OCI-LY7 (cell line): ENCODE results near the gene LPAR1. TPM values are rescaled to one million over a fixed set of nuclear protein-coding genes. Genes with fewer than 3 reads are reported as not detected.

Source experiments
- BruUV-seq: library from RNA; stranded (reverse); fragments of 400-500 nt; replicated peaks from 2 replicates; lab custom pipeline; 2021; lab: Mats Ljungman, UMichigan
- CTCF ChIA-PET: fragments of 300-600 bp; sonication (Branson Sonifier 250); formaldehyde crosslinking; loops from one replicate; lab custom pipeline; 2022; ENCODE audit warnings: antibody characterized with exemption; ENCODE audit not compliant: unreplicated experiment; lab: Charles Lee
- POLR2A ChIA-PET: fragments of 300-600 bp; sonication (Branson Sonifier 250); formaldehyde crosslinking; loops from one replicate; lab custom pipeline; 2022; ENCODE audit warnings: antibody characterized with exemption; lab: Charles Lee
- DNase-seq: peaks from one replicate; pipeline ENCODE4 v3.0.0-alpha.2; 2015; ENCODE audit warnings: low spot score
- H2AFZ ChIP-seq: fragments of 200-600 bp; sonication (generic), shearing (Covaris generic); 2 replicates; pipeline ENCODE4 v1.6.1; 2014; ENCODE audit warnings: mild to moderate bottlenecking, antibody characterized with exemption, low read length, moderate library complexity
- H3K27ac ChIP-seq: fragments of 200-600 bp; sonication (generic); 2 replicates; pipeline ENCODE4 v1.5.1; 2014; ENCODE audit warnings: mixed run types, low read depth, mild to moderate bottlenecking, moderate library complexity, low read length, inconsistent platforms; ENCODE audit not compliant: poor library complexity, severe bottlenecking
- H3K36me3 ChIP-seq: fragments of 200-600 bp; sonication (generic); 2 replicates; pipeline ENCODE4 v1.6.1; 2014; ENCODE audit warnings: mild to moderate bottlenecking, antibody characterized with exemption, low read length, moderate library complexity, mixed read lengths; ENCODE audit not compliant: insufficient read depth
- H3K4me1 ChIP-seq: fragments of 200-600 bp; sonication (generic); 2 replicates; pipeline ENCODE4 v1.5.1; 2014; ENCODE audit warnings: mild to moderate bottlenecking, low read length; ENCODE audit not compliant: insufficient read depth, poor library complexity, severe bottlenecking
- H3K4me2 ChIP-seq: fragments of 200-600 bp; sonication (generic); 2 replicates; pipeline ENCODE4 v1.6.1; 2014; ENCODE audit warnings: mild to moderate bottlenecking, low read length
- H3K4me3 ChIP-seq: fragments of 200-600 bp; sonication (generic); 2 replicates; pipeline ENCODE4 v1.5.1; 2014; ENCODE audit warnings: mild to moderate bottlenecking, low read depth, low read length; ENCODE audit not compliant: poor library complexity, severe bottlenecking
- H3K79me2 ChIP-seq: fragments of 200-600 bp; sonication (generic); 2 replicates; pipeline ENCODE4 v1.6.1; 2016; ENCODE audit warnings: low read depth, mild to moderate bottlenecking, low read length, moderate library complexity, mixed read lengths; ENCODE audit not compliant: insufficient read depth
- H3K9me2 ChIP-seq: fragments of 200-600 bp; sonication (generic); 2 replicates; pipeline ENCODE4 v1.6.1; 2016; ENCODE audit warnings: mild to moderate bottlenecking, low read length, mixed read lengths; ENCODE audit not compliant: insufficient read depth
- H3K9me3 ChIP-seq: fragments of 200-600 bp; sonication (generic); 2 replicates; pipeline ENCODE4 v1.6.1; 2014; ENCODE audit warnings: mild to moderate bottlenecking, mixed run types, low read length, mixed read lengths
- H4K20me1 ChIP-seq: fragments of 200-600 bp; sonication (generic); 2 replicates; pipeline ENCODE4 v1.6.1; 2014; ENCODE audit warnings: mild to moderate bottlenecking, antibody characterized with exemption, low read length, moderate library complexity, mixed read lengths; ENCODE audit not compliant: insufficient read depth
- EZH2phosphoT487 ChIP-seq: fragments of 200-600 bp; sonication (generic); IDR thresholded peaks from 2 replicates; pipeline ENCODE4 v1.6.1; 2018; ENCODE audit warnings: low read depth, borderline replicate concordance, mild to moderate bottlenecking, mixed run types, antibody characterized with exemption, low read length, moderate library complexity, mixed read lengths
- intact Hi-C: fragments of 100-400 bp; cut with micrococcal nuclease; formaldehyde crosslinking; loops from one replicate; pipeline ENCODE4 v1.10.0; 2022; ENCODE audit not compliant: unreplicated experiment
- total RNA-seq, 2 experiments: library from RNA; depleted of rRNA in 1 of 2; stranded (reverse); fragments of >200 nt in 1 of 2; shearing (Covaris generic) in 1 of 2; gene quantifications; 2 replicates each; pipeline ENCODE4 v1.2.3, GENCODE V29; 2014 to 2022
- TF ChIP-seq, protein P1 (sequence below): fragments of 200-600 bp; sonication (generic); conservative IDR thresholded peaks from 2 replicates; pipeline ENCODE4 v1.5.1; 2014; ENCODE audit warnings: mild to moderate bottlenecking, antibody characterized with exemption, low read length, moderate library complexity, mixed read lengths

The LPAR1 gene
- total RNA-seq, 2 experiments from 2014 or later = not detected

- Histone ChIP-seq H3K4me1 (no peaks in the 10 kb centered on the region), H3K79me2 (no peaks in the 10 kb centered on the region), H3K9me2 (no peaks in the 10 kb centered on the region), H3K36me3 (no peaks in the 10 kb centered on the region), H3K27ac (no peak overlapping the region), H3K4me2 (no peak overlapping the region), H3K4me3 (no peak overlapping the region), H4K20me1 (no peaks in the 10 kb centered on the region), H3K9me3 (no peaks in the 10 kb centered on the region), H2AFZ (no peak overlapping the region)
- TF ChIP-seq, protein P1, sequence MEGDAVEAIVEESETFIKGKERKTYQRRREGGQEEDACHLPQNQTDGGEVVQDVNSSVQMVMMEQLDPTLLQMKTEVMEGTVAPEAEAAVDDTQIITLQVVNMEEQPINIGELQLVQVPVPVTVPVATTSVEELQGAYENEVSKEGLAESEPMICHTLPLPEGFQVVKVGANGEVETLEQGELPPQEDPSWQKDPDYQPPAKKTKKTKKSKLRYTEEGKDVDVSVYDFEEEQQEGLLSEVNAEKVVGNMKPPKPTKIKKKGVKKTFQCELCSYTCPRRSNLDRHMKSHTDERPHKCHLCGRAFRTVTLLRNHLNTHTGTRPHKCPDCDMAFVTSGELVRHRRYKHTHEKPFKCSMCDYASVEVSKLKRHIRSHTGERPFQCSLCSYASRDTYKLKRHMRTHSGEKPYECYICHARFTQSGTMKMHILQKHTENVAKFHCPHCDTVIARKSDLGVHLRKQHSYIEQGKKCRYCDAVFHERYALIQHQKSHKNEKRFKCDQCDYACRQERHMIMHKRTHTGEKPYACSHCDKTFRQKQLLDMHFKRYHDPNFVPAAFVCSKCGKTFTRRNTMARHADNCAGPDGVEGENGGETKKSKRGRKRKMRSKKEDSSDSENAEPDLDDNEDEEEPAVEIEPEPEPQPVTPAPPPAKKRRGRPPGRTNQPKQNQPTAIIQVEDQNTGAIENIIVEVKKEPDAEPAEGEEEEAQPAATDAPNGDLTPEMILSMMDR = no peak
- TF ChIP-seq EZH2phosphoT487 = no peak
- CTCF ChIA-PET = no interaction called here
- no peak for DNase-seq
- BruUV-seq = no TSS peak
- POLR2A ChIA-PET = interaction anchor here (0.7 kb wide), 1 partner anchor 454 kb away, joined by 4 read pairs; no protein-coding TSS in a partner anchor
- intact Hi-C loops = loop anchor here (10.0 kb wide), 1 partner anchor 57 kb away; no protein-coding TSS in a partner anchor
Observed at GRCh38 chr9:110951805-110952539, 86.3 kb downstream of the LPAR1 start.

DNA sequence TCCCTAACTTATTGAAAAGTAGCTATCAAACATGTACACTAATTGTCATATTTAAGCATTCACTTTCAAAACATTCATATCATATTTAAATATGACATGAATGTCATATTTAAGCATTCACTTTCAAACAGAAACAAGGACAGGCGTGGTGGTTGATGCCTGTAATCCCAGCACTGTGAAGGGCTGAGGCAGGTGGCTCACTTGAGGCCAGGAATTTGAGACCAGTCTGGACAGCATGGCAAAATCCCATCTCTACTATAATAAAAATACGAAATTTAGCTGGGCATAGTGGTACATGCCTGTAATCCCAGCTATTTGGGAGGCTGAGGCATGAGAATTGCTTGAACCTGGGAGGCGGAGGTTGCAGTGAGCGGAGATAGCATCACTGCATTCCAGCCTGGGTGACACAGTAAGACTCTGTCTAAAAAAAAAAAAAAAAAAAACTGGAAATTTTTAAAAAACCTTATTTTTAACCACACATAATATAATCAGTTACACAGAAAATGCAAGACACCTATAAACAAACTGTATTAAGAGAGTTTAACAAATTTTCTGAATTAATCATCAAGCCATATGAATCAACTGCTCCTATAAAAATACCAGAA, 88.1 kb downstream of the LPAR1 start:
- no peak for DNase-seq
- no peaks in the 10 kb centered on the region for H3K4me1 ChIP-seq
- TF ChIP-seq EZH2phosphoT487 = no peak
- TF ChIP-seq, protein P1 = no peak
- no peak overlapping the region for H3K27ac ChIP-seq
- intact Hi-C loops = loop anchor here (10.0 kb wide), 1 partner anchor 55 kb away; no protein-coding TSS in a partner anchor
- H4K20me1 ChIP-seq = no peaks in the 10 kb centered on the region
- BruUV-seq = no TSS peak
- no peak overlapping the region for H3K4me3 ChIP-seq
- no peaks in the 10 kb centered on the region for H3K79me2 ChIP-seq
- no peaks in the 10 kb centered on the region for H3K36me3 ChIP-seq
- no peaks in the 10 kb centered on the region for H3K9me2 ChIP-seq
- no peaks in the 10 kb centered on the region for H3K9me3 ChIP-seq
- H3K4me2 ChIP-seq = no peak overlapping the region
- CTCF ChIA-PET = no interaction called here
- POLR2A ChIA-PET = no interaction called here
- no peak overlapping the region for H2AFZ ChIP-seq

- no peaks in the 10 kb centered on the region for H3K36me3 ChIP-seq
- no peak overlapping the region for H3K4me2 ChIP-seq
- no peaks in the 10 kb centered on the region for H3K4me1 ChIP-seq
- intact Hi-C loops = no loop called here
- H3K4me3 ChIP-seq = no peak overlapping the region
- no peak overlapping the region for H2AFZ ChIP-seq
- no peak for TF ChIP-seq EZH2phosphoT487
- TF ChIP-seq, protein P1 = no peak
- no peaks in the 10 kb centered on the region for H3K9me2 ChIP-seq
- no TSS peak for BruUV-seq
- ChIA-PET POLR2A (no interaction called here), CTCF (no interaction called here)
- H3K9me3 ChIP-seq = no peaks in the 10 kb centered on the region
- H4K20me1 ChIP-seq = no peaks in the 10 kb centered on the region
- no peak for DNase-seq
- no peak overlapping the region for H3K27ac ChIP-seq
- H3K79me2 ChIP-seq = no peaks in the 10 kb centered on the region
Observed at GRCh38 chr9:110949081-110949480, 89.2 kb downstream of the LPAR1 start.
